PC-3 (cell line): ENCODE results near the gene UACA.

Source experiments
- CTCF ChIP-seq: fragments of 300-600 bp; sonication (generic); conservative IDR thresholded peaks from 2 replicates; pipeline ENCODE4 v1.5.1; 2017; ENCODE audit warnings: antibody characterized with exemption, low read depth, mild to moderate bottlenecking, low read length
- EZH2 ChIP-seq: fragments of 300-600 bp; sonication (generic); IDR thresholded peaks from one replicate; pipeline ENCODE4 v1.6.1; 2017; ENCODE audit warnings: antibody characterized with exemption, mild to moderate bottlenecking, low read length; ENCODE audit not compliant: unreplicated experiment
- EZH2phosphoT487 ChIP-seq: fragments of 300-600 bp; sonication (generic); IDR thresholded peaks from 2 replicates; pipeline ENCODE4 v1.6.1; 2018; ENCODE audit warnings: mild to moderate bottlenecking, antibody characterized with exemption, low read length, borderline replicate concordance

- TF ChIP-seq EZH2 (no peak), CTCF (peak; percentile 77), EZH2phosphoT487 (no peak)
Observed at GRCh38 chr15:70722266-70723121, 40.9 kb downstream of the UACA start.
